NCI-H748 (cell line): ENCODE data around the gene THSD7A.
A peak's percentile ranks its signal among the peaks of the same experiment; 100 is the strongest.

Experiments used
- DNase-seq: peaks from one replicate; lab custom pipeline; 2025; ENCODE audit not compliant: unreplicated experiment; lab: John Stamatoyannopoulos, UW

Gene THSD7A

DNA sequence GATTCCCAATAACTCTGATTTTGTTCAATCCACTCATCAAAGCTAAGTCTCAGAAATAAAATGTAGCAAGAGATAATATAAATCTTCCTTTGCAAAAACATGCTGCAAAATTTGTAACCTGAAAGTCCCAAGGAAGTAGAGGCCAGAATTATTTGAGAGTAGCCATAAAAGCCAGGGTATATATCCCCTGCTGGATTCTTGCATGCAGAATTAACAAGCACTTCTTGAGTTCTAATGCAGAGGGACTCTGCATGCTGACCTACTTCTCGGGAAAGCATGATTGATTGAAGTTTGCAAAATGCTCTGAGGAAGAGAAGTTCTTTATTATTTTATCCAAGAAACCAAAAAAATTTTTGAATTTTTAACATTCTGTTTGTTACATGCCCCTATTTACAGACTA is 121.6 kb downstream of the THSD7A start:
- no peak for DNase-seq

DNA sequence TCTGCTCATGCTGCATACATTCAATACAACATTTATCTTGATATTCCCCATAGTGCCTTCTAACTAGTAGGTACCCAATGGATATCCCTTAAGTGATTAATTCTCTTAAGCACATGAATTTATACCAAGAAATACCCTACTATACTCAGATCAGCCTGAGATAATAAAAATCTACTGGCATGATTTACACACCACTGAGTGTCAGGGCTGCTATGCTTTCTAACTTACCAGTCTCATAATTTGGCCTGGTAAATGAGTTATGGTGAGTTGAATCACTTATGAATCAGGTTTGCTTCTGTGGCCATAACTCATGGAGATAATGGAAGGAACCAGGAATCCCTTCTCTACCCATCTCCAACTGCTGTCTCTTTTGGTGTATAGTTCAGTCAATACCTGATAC is 122.8 kb downstream of the THSD7A start:
- no peak for DNase-seq

DNA sequence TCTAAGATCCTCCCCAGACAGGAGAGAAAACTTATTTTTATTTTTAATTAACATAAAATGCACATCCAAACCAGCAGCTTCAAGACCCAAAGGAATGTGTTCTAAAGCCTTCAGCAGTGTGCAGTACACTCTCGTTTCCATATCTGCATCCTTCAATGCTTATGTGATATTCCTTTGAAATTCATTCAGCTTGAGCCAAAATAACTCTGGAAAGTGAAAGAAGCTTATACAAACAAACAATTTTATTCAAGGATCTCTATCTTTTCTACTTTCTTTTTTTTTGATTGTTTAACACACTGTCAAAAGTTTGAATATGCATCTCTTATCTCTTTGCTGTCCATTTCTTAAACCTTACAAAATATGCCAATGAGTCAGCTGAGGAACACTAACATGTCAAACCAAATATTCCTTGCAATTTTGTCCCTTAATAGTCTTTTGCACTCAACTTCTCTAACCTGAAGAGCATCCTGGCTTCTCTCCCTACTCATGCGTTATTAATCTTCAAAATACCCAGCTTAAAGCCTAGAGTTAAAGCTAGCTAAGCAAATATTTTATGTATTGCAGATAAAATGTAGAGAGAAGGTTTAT is 124.3 kb downstream of the THSD7A start:
- DNase-seq, result no peak

DNA sequence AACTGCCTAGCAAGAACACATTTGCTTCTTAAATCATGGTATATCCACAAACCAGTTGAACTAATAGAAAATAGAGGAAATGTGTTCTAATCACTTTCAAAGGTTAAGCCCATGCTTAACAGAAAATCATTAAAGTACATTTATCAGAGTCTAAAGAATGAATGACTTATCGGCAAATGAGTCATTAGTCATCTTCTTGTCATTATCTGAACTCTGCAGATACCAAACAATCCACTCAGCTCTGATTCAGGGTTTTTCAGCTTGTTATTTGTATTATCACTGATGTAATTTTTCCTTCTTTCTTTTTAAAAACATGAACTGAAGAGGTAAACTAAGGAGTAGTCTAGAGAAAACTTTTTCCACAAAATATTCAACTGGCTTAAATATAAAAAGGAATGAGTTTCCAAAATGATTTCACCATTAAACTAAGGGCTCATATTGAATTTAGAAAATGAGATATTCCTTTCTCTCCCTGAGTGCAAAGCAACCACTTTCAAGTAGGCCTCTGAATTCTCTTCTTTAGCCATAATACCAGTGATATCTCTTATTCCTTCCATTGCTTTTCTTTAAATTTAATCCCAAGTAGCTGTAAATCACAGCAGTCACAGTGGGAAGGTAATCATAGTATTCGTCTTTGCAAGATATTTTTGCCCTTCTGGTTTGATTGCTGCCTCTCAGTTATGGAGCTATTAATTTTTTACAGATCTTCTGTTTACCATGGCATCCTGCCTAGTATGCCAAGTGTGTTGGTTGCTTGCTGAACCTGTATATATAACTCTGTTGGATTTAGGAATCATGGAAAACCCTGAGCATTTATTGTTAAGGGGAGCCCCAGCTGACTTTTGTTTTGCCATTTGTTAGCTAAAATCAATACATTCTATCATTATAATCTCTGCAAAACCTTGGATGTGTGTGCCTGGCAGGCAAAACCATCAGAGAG is 125.1 kb downstream of the THSD7A start:
- peak; percentile 11 for DNase-seq

DNA sequence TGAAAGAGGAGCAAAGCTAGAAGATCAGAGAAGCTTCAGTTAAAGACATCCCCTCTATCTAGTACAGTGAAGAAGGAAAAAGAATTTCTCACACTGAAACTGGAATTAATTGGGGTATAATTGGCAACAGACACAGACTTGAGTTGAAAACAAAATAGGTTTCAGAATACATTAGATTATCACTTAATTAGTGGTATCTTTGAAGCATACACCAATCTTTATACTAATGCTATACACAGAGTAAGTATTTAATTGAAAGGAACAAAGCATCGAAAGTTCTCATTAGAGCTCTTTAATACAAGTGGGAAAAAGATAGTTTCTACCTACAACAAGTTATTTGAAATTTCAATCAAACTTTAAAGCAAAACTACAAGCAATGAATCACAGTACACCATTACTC is 128.2 kb downstream of the THSD7A start:
- no peak for DNase-seq

DNA sequence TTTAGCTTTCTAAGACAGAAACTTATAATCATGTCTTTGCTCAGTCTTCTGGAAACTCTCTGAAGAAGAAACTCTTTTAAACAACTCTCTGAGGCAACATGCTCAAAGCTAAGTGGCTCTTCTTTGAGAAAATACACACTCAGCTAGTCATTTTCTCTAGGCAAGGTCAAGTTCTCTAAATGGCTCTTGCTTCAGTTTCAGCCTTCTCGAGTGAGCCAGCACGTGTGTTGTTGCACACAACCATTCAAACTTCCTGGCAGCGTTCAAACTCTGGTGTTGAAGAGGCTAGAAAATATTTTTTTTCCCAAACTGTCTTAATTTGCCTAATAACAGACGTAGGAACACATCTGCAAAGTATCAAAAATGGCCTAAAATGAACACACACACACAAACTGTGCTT is 129.1 kb downstream of the THSD7A start:
- DNase-seq, result no peak

DNA sequence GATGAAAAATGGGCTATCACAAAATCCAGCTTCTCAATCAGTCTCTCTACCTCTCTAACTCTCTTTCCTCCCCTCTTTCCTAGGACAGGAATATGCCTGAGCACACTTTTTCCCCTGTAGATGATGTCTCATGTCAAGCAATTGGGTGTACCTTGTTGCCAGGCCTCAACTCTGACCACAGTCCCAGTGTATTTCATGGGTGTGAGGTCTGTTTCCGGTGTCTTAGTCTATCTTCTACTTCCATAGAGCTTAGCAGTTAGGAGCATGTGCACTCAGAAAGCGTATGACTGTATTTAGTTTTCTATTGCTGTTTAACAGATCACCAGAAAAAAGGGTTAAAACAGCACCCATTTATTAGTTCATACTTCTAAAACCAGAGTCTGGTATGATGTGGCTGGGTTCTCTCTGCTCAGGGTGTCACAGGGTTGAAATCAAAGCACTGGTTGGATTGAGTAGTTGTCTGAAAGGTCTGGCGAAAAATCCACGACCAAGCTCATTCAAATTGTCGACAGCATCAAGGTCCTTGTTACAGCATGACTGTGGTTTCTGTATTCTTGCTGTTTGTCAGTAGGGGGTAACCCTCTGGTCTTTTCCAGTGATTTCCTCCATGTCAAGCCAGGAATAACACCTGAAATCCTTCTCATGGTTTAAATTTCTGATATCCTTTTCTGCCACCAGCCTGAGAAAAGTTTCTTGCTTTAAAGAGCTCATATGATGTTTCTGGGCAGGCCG is 130.0 kb downstream of the THSD7A start:
- DNase-seq, result no peak

DNA sequence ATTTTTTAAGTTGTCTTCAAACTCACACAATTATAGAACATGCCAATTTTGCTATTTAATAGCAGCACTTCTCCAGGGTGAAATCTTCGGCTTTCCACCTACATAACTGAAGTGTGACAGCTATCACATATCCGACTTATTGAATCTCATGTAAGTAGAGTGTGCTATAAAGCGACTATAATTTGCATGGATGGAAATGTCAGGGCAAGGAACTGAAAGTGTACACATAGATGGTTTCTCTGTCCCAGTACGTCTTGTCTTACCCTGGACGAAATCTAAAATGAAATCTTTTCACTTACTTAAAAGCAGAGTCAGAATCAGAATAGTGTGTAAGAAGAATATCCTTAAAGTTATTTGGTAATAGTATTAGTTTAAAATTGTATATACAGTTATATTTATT is 132.3 kb downstream of the THSD7A start:
- DNase-seq, result no peak

DNA sequence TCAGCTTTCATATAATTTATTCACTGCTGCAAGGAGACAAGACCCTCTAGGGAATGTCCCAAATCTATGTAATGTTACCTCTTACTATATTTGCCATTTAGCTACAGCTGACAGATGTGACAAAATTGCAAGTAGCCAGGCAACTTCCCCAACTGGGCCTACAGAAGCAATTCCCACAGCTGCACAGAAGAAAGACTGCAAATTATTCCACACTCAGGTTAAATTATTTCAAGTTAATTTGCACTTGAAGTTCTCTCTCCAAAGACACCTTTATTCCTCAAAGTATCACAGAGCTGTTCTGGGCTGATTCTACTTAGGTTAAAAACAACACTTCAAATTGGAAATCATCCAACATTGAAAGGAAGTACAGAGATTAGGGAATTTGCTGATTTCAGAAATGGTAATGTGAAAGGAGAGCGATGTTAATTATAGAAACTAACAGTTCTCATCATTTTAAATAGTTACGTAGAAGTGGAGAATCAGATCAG is 133.6 kb downstream of the THSD7A start:
- no peak for DNase-seq

DNA sequence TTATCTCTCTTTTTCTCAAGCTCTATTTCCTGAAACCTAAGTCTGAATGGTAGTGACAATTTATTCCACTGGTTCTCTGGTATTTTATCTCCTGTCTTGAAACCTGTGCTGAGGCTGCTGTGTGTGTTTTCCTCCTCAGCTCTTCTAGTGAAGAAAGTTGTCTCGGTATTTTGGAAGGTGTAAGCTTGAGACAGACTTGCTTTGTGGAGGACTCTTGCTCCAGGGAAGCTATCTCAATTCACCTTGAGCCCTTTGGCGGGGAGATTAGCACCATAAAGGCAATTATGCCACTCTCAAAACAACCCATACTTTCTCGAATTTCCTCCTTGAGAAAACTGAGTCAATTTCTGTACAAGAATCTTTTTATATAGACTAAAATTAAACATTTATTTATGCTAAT is 141.6 kb downstream of the THSD7A start:
- no peak for DNase-seq

DNA sequence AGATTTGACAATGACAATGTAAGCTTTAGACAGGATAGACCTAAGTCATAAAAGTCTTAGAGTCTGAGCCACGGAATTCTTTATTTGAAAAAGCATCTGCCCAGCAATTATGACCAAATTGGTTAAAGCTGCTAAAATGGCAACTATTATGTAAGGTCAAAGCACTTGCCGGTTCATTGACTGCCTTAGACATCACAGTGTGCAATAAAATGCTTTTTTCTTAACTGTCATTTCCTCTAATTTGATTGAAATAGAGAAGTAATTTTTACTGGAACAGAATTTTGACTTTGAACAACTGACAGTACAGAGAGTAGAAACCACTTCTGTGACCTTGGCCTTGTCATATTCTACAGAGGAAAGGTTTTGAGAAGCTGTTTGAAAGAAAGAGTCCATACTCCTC is 142.9 kb downstream of the THSD7A start:
- DNase-seq, result peak; percentile 69

DNA sequence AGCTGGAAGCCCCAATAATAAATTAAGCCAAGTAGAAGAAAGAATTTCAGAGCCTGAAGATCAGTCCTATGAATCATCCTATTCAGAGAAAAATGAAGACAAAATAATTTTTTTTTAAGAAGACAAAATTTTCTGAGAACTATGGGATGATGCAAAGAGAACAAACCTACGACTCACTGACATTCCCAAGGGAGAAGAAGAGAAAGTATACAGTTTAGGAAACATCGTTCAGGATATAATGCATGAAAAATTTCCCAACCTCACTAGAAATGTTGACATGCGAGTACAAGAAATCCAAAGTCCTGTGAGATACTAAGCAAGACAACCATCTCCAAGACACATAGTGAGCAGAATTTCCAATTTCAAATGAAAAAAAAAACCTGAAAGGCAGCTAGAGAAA is 150.5 kb downstream of the THSD7A start:
- no peak for DNase-seq

DNA sequence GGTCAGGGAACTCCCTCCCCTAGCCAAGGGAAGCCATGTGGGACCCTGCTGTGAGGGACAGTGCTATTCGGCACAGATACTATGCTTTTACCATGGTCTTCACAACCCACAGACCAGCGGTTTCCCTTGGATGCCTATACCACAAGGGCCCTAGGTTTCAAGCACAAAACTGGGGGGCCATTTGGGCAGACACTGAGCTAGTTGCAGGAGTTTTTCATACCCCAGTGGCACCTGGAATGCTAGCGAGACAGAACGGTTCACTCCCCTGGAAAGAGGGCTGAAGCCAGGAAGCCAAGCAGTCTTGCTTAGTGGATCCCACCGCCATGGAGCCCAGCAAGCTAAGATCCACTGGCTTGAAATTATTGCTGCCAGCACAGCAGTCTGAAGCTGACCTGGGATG is 156.8 kb downstream of the THSD7A start:
- no peak for DNase-seq

DNA sequence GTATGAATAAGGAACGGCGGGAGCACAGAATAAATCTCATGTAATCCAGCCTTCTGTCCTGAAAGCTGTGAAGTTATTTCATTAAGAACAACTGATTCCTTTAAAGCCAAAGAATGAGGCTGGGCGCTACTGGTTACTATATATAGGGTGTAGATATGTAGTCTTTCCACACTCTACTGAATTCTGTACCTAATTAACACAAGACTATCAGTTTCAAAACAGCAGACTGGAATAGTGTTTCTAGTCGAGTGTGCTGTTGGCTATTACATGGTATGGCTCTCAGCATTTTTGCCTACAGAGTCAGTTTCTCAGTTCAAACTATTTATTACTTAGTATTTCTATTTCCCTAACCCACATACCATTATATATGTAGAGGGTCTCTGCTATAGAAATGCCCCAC is 163.3 kb downstream of the THSD7A start:
- DNase-seq, result no peak

DNA sequence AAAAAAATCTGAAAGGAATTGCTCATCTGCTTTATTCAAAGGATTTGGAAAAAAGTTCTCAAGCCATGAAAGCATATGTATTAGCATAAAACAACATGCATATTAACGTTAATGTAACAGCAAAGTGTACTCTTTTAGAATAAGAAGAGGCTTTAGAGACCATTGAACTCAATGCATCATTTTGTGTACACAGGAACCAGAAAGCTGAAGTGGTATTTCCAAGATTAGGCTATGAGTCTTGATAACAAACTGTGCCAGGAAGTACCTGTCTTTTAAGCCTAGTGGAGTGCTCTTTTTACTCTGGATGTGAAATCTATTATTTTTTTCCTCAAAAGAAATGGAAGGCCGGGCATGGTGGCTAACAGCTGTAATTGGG is 164.2 kb downstream of the THSD7A start:
- DNase-seq, result no peak

DNA sequence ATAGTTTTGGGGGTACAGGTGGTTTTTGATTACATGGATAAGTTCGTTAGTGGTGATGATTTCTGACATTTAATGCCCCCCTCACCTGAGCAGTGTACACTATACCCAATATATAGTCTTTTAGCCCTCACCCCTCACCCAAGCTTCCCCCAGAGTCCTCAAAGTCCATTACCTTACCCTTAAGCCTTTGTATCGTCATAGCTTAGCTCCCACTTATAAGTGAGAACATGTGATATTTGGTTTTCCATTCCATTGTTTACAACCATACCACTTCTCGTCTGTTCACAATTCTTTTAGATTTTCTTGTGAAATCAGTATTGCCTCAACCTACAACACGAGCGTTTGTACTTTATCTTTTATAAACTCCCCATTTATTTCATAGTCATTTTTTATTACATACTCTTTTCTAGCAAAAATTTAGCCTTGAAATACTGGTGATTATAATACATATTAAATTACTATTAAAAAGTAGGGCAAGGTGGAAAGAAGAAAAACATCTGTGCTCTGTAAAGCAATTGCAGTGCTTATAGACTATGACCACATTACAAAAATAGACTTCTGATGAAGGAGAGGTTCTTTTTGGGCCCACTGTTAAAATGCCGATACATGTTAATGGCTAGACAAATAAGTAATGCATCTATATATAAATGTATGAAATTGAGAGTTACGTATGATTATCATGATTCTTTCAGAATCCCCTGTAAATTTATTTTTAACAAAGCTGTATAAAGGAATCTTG is 164.8 kb downstream of the THSD7A start:
- no peak for DNase-seq

DNA sequence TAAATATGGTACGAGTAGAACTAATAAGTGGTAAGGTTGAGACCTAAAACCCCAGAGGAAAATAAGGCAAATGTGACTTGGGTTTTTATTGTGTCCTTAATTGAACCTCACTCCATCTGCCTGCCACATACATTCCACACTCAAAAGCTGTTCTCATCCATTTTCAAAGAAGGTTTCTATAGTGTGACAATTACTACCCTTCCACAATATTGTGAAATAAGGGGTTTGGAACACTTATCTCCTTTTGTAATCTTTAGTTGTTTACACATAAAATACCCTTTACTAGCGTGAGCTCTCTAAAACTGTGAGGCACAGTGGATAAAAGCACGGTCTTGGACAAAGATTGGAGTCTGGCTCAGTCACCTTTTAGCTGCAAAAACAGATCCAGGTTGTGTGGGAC is 166.6 kb downstream of the THSD7A start:
- peak; percentile 86 for DNase-seq

DNA sequence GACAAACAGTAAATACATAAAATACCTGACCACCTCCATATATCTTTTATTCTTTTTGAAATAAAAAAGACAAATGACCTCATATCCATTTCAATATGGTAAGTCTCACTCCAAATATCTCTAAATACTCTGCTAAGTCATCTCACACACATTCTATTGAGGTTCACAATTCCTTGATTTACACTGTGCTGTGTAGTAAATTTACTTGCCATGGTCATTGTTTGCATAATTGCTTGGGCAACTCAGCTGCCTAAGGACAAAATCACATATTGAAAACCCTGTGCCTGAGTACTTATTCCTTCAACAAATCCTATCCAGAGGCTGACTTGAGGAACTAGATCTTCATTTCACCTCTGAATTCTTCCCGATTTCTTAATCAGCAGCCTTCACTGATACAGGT is 176.4 kb downstream of the THSD7A start:
- no peak for DNase-seq

DNA sequence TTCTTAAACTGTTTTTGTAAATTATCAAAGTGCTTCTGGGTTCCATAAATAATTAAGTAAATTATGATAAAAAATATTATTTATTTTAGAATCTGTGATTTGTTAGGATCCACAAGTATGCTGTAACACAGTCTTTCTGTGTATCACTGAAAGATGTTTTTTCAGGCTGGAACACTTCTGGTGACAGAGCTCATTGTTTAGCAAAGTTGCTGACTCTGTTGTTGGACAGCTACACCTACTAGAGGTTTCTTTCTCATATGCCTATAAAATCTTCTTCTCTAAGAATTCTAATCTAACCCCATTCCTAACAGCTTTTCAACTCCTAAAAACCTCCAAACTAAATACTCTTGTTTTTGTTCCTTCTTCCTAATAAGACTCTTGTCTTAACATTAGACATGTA is 176.8 kb downstream of the THSD7A start:
- no peak for DNase-seq

DNA sequence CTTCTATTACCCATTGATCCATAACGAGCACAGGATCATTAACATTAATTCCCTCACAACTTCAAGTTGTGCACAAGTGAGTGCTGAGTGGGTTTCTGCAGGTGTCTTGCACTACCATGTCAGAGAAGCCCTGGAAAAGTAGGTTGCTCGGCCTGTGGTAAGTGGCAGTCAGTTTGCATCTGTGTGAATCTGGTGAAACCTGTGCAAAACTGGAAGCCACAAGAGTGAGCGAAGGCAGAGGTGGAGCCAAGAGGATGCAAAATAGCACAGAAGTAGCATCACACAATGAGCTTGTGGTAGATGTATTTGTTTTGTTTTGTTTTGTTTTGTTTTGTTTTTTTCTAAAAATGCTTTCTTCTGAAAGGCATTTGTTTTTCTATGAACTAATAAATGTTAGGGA is 181.5 kb downstream of the THSD7A start:
- DNase-seq, result no peak

DNA sequence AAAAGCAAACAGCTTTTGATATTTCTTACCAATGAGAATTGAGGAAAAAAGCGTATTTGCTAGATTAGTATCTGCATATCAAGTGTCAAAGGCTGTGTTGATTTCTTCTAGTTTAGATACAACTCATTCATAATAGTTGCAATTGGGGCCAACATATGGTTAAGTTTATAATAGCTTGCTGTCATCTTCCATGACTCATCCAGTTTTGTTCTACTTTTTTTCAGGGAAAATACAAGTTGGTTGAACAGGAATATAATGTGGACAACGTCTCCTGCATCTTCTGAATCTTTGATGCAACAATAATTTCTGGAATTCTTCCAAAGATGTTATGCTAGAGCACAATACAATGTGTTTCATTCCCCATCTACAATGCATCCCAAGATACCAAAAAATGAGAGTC is 182.0 kb downstream of the THSD7A start:
- no peak for DNase-seq
